ENCODE data around the gene GXYLT2.
"Not testable (repeated sequence)": the region's sequence is repeated elsewhere in the genome, so short reads cannot be mapped to it uniquely, and the experiment has no call there.

GXYLT2 gene

GRCh38 chr3:72996121-72996472, 108.3 kb downstream of the GXYLT2 start:
- no peak for TF ChIP-seq ZFX (IDR thresholded peaks at IDR 0.05)
- no peak for TF ChIP-seq CTCF (conservative IDR thresholded peaks at IDR 0.05)
- peak overlapping the region; percentile 94 for H3K27ac ChIP-seq

- TF ChIP-seq CTCF (conservative IDR thresholded peaks at IDR 0.05) (no peak), ZFX (IDR thresholded peaks at IDR 0.05) (peak; percentile 37; the same call in 1 of the 2 replicates)
- H3K27ac ChIP-seq, result peak within 1 kb of the TSS; percentile 94
Measured at GRCh38 chr3:72996473-72997333, 108.9 kb downstream of the GXYLT2 start, which contains the start of gene PPP4R2. Gene PPP4R2, plus strand, starts transcription at chr3:72996811. Its CDS starts 227 bp downstream, at chr3:72997038.

GRCh38 chr3:72997421-72997961, 109.6 kb downstream of the GXYLT2 start:
- H3K27ac ChIP-seq, result peak overlapping the region; percentile 94

GRCh38 chr3:72998466-72998865, 110.6 kb downstream of the GXYLT2 start:
- H3K27ac ChIP-seq, result no peak overlapping the region
- TF ChIP-seq ZFX (IDR thresholded peaks at IDR 0.05) (no peak), CTCF (conservative IDR thresholded peaks at IDR 0.05) (no peak)

More at GRCh38 chr3:72997421-72997961, 109.6 kb downstream of the GXYLT2 start:
- no peak for TF ChIP-seq ZFX (IDR thresholded peaks at IDR 0.05)
- peak; percentile 42 for TF ChIP-seq CTCF (conservative IDR thresholded peaks at IDR 0.05)

- TF ChIP-seq ZFX (IDR thresholded peaks at IDR 0.05), result no peak
- no peak for TF ChIP-seq CTCF (conservative IDR thresholded peaks at IDR 0.05)
- no peak overlapping the region for H3K27ac ChIP-seq
Measured at GRCh38 chr3:72999951-73000350, 112.1 kb downstream of the GXYLT2 start.

GRCh38 chr3:73003050-73003449, 115.2 kb downstream of the GXYLT2 start:
- H3K27ac ChIP-seq, result not testable (repeated sequence)

GRCh38 chr3:73004316-73004715, 116.5 kb downstream of the GXYLT2 start:
- no peak overlapping the region for H3K27ac ChIP-seq
- TF ChIP-seq ZFX (IDR thresholded peaks at IDR 0.05) (no peak), CTCF (conservative IDR thresholded peaks at IDR 0.05) (no peak)
